Skin epidermis (tissue), 12 donors: Measurements from ENCODE around the gene UBE2E1.
A peak's percentile ranks its signal among the peaks of the same experiment; 100 is the strongest.
"Not testable (repeated sequence)": the region's sequence is repeated elsewhere in the genome, so short reads cannot be mapped to it uniquely, and the experiment has no call there.

Experiments used
- H3K27ac ChIP-seq, 21 experiments: fragments of 200-600 bp; sonication (generic) in 11 of 21; one replicate each; pipeline ENCODE4 v1.5.0; 2020; ENCODE audit warnings: mild to moderate bottlenecking in 3 of 21, inconsistent platforms in 2 of 21, moderate library complexity in 2 of 21
- H3K4me3 ChIP-seq, 7 experiments: fragments of 200-600 bp; sonication (generic) in 2 of 7; one replicate each; pipeline ENCODE4 v1.5.0; 2020; ENCODE audit warnings: inconsistent platforms in 2 of 7, mild to moderate bottlenecking in 2 of 7, moderate library complexity in 1 of 7

UBE2E1 gene

GRCh38 chr3:23872330-23872729, 66.6 kb downstream of the UBE2E1 start:
- no peak overlapping the region for H3K27ac ChIP-seq

GRCh38 chr3:23873941-23874340, 68.2 kb downstream of the UBE2E1 start:
- Histone ChIP-seq H3K27ac (peak overlapping the region in 1 of 21 experiments; percentile 18), H3K4me3 (no peak overlapping the region)

More at GRCh38 chr3:23872330-23872729, 66.6 kb downstream of the UBE2E1 start:
- H3K4me3 ChIP-seq = no peak overlapping the region

- Histone ChIP-seq H3K4me3 (no peak overlapping the region), H3K27ac (peak overlapping the region in 1 of 21 experiments; percentile 18)
Measured at GRCh38 chr3:23874359-23875112, 68.8 kb downstream of the UBE2E1 start.

- no peak overlapping the region for H3K27ac ChIP-seq
Measured at GRCh38 chr3:23875113-23875725, 69.5 kb downstream of the UBE2E1 start.

GRCh38 chr3:23876923-23877322, 71.2 kb downstream of the UBE2E1 start:
- no peak overlapping the region for H3K27ac ChIP-seq

More at GRCh38 chr3:23875113-23875725, 69.5 kb downstream of the UBE2E1 start:
- H3K4me3 ChIP-seq = no peak overlapping the region

GRCh38 chr3:23877329-23877980, 71.7 kb downstream of the UBE2E1 start:
- Histone ChIP-seq H3K4me3 (no peak overlapping the region), H3K27ac (no peak overlapping the region)

More at GRCh38 chr3:23876923-23877322, 71.2 kb downstream of the UBE2E1 start:
- H3K4me3 ChIP-seq = no peak overlapping the region

GRCh38 chr3:23879485-23879884, 73.7 kb downstream of the UBE2E1 start:
- H3K4me3 ChIP-seq = no peak overlapping the region
- H3K27ac ChIP-seq = no peak overlapping the region

- Histone ChIP-seq H3K4me3 (no peak overlapping the region), H3K27ac (no peak overlapping the region)
Measured at GRCh38 chr3:23880703-23881339, 75.1 kb downstream of the UBE2E1 start.

- H3K4me3 ChIP-seq, H3K27ac ChIP-seq: not testable (repeated sequence)
Measured at GRCh38 chr3:23881993-23882392, 76.2 kb downstream of the UBE2E1 start.

- H3K27ac ChIP-seq = no peak overlapping the region
- no peak overlapping the region for H3K4me3 ChIP-seq
Measured at GRCh38 chr3:23882487-23882918, 76.7 kb downstream of the UBE2E1 start.

GRCh38 chr3:23884481-23884880, 78.7 kb downstream of the UBE2E1 start:
- H3K4me3 ChIP-seq = no peak overlapping the region

GRCh38 chr3:23885210-23885609, 79.5 kb downstream of the UBE2E1 start:
- no peak overlapping the region for H3K4me3 ChIP-seq

More at GRCh38 chr3:23884481-23884880, 78.7 kb downstream of the UBE2E1 start:
- H3K27ac ChIP-seq = no peak overlapping the region

GRCh38 chr3:23886311-23886710, 80.6 kb downstream of the UBE2E1 start:
- H3K4me3 ChIP-seq = no peak overlapping the region
- no peak overlapping the region for H3K27ac ChIP-seq

More at GRCh38 chr3:23885210-23885609, 79.5 kb downstream of the UBE2E1 start:
- no peak overlapping the region for H3K27ac ChIP-seq

- Histone ChIP-seq H3K27ac (no peak overlapping the region), H3K4me3 (no peak overlapping the region)
Measured at GRCh38 chr3:23888617-23889228, 83.0 kb downstream of the UBE2E1 start.

GRCh38 chr3:23889386-23889785, 83.6 kb downstream of the UBE2E1 start:
- Histone ChIP-seq H3K27ac (no peak overlapping the region), H3K4me3 (no peak overlapping the region)

GRCh38 chr3:23889950-23890349, 84.2 kb downstream of the UBE2E1 start:
- peak overlapping the region in 1 of 21 experiments; percentile 37 for H3K27ac ChIP-seq
- H3K4me3 ChIP-seq = no peak overlapping the region

GRCh38 chr3:23894254-23895061, 88.7 kb downstream of the UBE2E1 start:
- no peak overlapping the region for H3K4me3 ChIP-seq
- H3K27ac ChIP-seq = no peak overlapping the region

- no peak overlapping the region for H3K27ac ChIP-seq
- H3K4me3 ChIP-seq = no peak overlapping the region
Measured at GRCh38 chr3:23895181-23895580, 89.4 kb downstream of the UBE2E1 start.

- Histone ChIP-seq H3K4me3 (no peak overlapping the region), H3K27ac (no peak overlapping the region)
Measured at GRCh38 chr3:23900744-23901143, 95.0 kb downstream of the UBE2E1 start.
